Measurements from ENCODE around the gene FGF2.

- no peak for TF ChIP-seq EZH2 (IDR thresholded peaks at IDR 0.05)
- no peak for TF ChIP-seq CEBPB (IDR thresholded peaks at IDR 0.05; ENCODE audit: low read depth)
- TF ChIP-seq REST (IDR thresholded peaks at IDR 0.05; ENCODE audit: low read depth): no peak
- no peak for TF ChIP-seq CTCF (IDR thresholded peaks at IDR 0.05 in 2 of 3, conservative IDR thresholded peaks at IDR 0.05 in 1 of 3; ENCODE audit: borderline replicate concordance in 1 of 3, insufficient read depth in 1 of 3, low read depth in 2 of 3, low read length in 2 of 3)
Measured at GRCh38 chr4:122854447-122855352, 28.1 kb downstream of the FGF2 start.

Data from HCT116 (cell line).